HS-27A (cell line): Measurements from ENCODE around the gene HLA-DMA.

Experiments
- DNase-seq: peaks from one replicate; pipeline ENCODE4 v3.0.0-alpha.2; 2012; ENCODE audit warnings: low read depth, missing footprints

The HLA-DMA gene

GRCh38 chr6:32974541-32975308, 21.8 kb upstream of the HLA-DMA start:
- no peak for DNase-seq

GRCh38 chr6:32974016-32974333, 21.1 kb upstream of the HLA-DMA start:
- DNase-seq: no peak

GRCh38 chr6:32973144-32974015, 20.5 kb upstream of the HLA-DMA start:
- no peak for DNase-seq

GRCh38 chr6:32972353-32973143, 19.7 kb upstream of the HLA-DMA start:
- DNase-seq: no peak

- peak; percentile 100 for DNase-seq
Observed at GRCh38 chr6:32971581-32972352, 18.9 kb upstream of the HLA-DMA start.

GRCh38 chr6:32971242-32971580, 18.3 kb upstream of the HLA-DMA start:
- DNase-seq: no peak

GRCh38 chr6:32970413-32971241, 17.7 kb upstream of the HLA-DMA start:
- DNase-seq: peak; percentile 79

- peak; percentile 95 for DNase-seq
Observed at GRCh38 chr6:32969685-32970412, 17.0 kb upstream of the HLA-DMA start.

- peak; percentile 89 for DNase-seq
Observed at GRCh38 chr6:32968867-32969684, 16.2 kb upstream of the HLA-DMA start.

GRCh38 chr6:32968093-32968866, 15.4 kb upstream of the HLA-DMA start, which contains the start of gene BRD2:
TSS of gene BRD2 (plus strand) at chr6:32968594. CDS start at chr6:32972899, 4,305 bp downstream.
- peak; percentile 97 for DNase-seq

GRCh38 chr6:32967151-32968091, 14.5 kb upstream of the HLA-DMA start:
- no peak for DNase-seq

- no peak for DNase-seq
Observed at GRCh38 chr6:32964776-32965175, 11.9 kb upstream of the HLA-DMA start.

- DNase-seq: no peak
Observed at GRCh38 chr6:32963866-32964265, 11.0 kb upstream of the HLA-DMA start.

- no peak for DNase-seq
Observed at GRCh38 chr6:32962213-32962826, 9.4 kb upstream of the HLA-DMA start.

- DNase-seq: no peak
Observed at GRCh38 chr6:32960563-32960962, 7.7 kb upstream of the HLA-DMA start.

- DNase-seq: no peak
Observed at GRCh38 chr6:32956176-32956575, 3.3 kb upstream of the HLA-DMA start.
